HS-27A (cell line): ENCODE measurements around the gene PHTF1.
A peak's percentile ranks its signal among the peaks of the same experiment; 100 is the strongest.
"Not testable (repeated sequence)": the region's sequence is repeated elsewhere in the genome, so short reads cannot be mapped to it uniquely, and the experiment has no call there.

ENCODE experiments used
- DNase-seq: peaks from one replicate; pipeline ENCODE4 v3.0.0-alpha.2; 2012; ENCODE audit warnings: low read depth, missing footprints

Gene PHTF1

DNA sequence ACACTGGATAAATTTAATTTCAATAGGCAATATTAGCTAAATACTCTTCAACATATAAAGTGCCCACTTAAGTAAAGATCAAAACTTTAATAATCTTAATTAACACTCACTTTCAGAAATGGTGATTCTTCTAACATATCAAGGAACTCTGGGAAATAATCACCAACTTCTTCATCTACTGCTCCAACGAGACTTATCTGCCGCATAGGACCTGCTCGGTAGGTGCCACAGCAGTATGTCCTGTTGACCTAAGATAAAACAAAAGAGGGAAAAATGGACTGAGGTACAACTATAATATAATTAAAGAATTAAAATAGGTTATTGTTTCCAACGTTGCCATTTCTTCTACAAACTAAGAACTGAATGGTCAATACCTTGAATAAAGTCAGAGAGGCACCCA lies 18.3 kb upstream of the PHTF1 start:
- DNase-seq = no peak

DNA sequence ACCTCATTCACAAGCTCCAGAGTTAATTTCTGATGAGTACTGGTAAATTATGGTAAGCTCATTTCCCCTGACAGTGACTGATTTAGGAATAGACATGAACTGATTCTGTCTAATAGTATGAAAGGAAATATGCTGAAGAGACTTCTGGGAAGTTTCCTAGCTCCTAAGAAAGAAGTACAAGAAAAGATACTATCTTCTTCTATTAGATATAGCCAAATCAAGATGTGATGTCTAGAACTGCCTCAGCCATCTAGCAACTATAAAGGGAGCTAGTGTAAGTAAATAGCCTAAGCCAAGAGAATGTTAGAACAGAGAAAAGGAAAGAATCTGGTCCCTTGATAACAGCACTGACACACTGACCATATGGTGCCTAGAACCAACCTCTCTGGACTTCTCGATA lies 10.7 kb upstream of the PHTF1 start:
- no peak for DNase-seq

DNA sequence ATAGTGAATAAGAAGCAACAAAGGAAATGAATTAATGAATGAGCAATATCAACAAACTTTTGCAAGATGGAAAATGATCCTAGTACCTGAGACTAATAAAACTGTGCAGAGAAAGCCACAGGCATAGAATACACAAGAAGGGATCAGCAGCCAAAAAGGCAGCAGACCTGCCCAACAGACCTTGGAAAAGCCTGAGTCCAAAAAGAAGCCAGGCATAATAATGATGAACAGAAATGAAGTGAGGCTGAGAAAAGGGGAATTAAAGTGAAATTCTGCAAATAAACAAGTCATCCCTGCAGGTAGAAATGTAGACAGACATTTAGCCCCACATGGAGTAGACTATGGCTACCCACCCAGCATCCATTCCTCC lies 10.3 kb upstream of the PHTF1 start:
- DNase-seq = no peak

DNA sequence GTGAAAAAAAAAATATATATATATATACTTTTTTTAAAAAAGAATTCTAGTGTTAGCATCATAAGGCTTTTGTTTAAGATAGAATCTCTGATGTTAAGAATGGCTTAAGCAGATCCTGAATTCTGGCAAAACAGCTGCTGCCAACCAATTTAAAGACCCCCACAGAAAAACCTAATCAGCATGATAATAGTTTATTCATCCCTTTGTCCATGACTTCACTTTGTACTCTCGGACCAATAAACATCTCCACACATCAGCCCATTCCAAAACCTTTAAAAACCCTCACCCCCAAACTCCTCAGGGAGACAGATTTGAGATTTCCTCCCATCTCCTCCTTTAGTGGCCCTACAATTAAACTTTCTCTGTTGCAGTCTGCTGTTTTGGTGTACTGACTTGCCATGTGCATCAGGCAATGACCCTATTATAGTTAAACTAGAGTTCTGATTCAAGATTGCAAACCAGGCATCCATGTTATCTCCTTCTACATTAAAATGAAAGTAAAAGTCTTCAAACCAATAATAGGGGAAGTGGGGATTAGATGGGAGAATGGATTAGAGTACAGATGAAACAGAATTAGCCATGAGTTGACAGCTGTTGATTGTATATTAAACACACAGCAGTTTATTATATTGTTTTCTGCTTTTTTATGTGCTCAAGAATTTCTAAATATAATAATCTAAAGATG lies 9.8 kb upstream of the PHTF1 start:
- DNase-seq = no peak

DNA sequence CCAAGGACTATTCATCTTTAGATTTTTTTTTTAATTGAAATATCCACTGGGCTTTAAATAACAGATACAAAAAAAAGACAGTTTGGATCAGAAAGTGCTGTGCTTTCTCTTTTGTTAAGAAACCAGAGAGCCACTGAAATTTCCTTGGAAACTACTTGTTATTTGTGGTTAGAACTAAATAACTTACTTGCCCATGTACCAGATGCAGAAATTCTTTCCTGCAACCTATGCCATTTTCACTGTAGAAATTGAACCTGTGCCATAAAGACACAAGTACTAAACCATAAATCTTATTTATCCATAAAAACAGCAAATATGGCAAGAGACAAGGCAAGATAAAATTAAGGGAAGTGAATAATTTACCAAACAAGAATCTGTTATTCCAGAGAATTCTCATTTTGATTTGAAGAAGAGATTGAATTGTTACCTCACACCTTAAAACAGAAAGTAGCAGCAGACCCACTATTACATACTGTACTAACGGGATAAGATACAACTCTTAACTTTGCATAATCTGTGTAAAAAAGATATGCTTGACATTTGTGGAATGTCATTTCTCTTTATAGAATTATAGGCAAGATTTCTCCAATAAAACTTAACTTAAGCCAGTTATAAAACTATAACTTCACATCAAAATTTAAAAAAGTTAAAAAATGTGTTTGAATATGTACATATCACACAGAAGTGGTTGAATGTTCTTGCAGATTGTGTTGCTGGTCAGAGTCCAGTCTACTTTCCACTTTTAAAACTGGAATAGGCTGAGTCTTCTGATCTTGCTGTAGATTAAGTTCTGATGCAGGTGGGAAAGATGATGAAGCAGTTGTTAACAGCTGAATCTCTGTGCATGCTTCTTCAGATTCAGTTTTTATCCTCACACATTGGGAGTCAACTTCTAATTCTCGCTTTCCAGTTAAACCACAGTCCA lies 6.3 kb upstream of the PHTF1 start:
- no peak for DNase-seq

DNA sequence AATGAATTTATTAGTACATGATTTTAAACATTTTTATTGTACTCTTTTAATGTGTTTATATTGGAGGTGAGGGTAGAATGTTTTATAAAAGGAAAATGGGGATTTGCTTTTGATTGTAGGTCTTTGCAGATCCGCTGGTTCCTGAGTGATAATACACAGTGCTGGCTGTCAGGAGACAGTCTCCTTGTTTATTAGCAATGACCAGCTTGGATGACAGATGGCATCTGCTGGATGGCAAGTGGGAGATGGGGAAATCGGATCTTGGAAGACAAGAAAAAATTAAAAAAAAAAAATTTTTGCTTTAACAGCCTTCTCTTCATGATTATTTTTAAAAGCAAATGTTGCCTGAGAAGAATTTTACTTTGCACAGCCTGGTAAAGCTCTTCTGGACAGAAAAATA lies 4.4 kb upstream of the PHTF1 start:
- DNase-seq = no peak

DNA sequence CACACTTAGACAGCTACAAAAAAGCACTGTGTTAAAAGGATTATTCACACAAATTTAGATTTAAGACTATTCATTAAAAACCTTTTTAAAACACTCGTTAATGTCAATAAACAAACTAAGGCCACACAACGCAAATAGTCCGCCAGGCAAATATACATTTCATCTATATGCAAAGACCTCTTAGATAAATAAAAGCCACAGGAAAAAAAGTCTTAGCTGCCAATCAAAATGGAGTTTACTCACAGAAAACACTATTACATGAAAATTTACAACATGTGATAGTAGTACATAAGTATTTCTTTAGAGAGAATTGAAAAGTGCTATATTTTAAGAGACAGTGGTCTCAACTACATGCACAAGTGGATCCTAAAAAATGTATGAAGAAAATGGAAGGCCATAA lies 2.7 kb upstream of the PHTF1 start:
- DNase-seq = no peak

DNA sequence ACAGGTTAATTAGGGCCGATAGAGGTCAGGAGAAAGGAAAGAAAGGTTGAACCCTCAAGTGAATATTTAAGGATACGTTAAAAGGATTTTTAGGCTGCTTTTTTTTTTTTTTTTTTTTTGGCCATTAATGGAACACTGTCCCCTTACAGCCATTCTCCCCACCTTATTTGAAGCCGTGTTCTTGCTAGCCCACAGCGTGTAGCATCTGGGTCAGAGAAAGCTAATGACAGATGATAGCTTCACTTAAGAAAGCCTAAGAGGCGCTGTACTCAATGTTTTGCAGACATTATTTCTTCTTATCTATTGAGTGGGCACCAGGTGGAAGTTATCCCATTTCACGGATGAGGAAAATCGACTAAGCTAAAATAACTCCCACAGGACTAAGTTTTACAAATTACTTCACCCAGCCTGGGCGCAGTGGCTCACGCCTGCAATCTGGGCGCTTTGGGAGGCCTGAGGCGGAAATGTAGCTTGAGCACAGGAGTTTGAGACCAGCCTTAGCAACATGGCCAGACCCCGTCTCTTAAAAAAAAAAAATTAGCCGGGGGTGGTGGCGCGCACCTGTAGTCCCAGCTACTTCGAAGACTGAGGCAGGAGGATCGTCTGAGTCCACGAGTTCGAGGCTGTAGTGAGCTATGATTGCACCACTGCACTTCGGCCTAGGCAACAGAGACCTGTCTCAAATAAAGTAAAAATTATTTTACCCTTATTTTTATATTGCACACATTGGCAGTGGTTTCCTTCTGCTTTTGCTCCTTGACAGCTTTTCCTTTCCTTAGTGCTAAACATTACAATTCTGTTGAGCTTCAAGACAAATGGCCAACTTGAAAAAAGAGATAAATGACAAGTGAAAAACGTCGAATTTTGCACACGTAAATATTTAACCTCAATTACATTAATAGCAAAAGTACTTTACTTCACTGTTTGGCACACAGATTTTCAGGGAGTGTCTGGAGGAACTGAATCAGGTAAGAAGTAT lies 1.1 kb upstream of the PHTF1 start:
- no peak for DNase-seq

DNA sequence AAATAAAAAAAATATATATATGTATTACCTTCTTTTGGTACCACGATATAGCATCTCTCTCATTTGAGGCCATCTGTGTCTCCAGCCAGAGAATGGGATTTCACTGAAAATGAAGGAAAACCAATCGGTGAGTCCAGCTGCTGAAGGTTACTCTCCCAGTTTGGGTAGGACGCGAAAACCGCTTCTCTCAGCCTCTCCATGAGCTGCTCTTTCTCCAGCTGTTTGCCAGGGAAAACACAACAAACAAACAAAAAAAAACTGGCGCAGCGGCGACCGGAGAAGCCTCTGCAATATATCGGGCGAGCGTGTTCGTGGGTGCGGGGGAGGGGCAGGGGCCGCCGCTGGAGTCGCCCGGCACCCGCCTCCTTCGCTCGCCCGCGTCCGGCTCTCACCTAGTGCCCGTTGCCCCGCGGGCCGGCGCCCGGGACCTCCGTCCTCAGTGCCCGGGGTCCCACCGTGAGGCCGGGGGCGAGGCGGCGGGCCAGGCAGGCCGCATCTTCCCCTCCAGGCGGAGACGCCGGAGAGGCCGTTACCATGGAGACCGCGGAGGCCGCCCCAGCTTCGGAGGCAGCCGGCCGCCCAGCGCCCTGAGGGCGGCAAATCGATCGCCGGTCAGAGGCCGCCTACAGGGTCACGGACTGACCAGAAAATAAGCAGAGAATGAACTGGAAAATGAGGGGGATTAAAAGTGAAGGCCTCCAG lies 504 bp downstream of the PHTF1 start:
- DNase-seq = peak; percentile 64

DNA sequence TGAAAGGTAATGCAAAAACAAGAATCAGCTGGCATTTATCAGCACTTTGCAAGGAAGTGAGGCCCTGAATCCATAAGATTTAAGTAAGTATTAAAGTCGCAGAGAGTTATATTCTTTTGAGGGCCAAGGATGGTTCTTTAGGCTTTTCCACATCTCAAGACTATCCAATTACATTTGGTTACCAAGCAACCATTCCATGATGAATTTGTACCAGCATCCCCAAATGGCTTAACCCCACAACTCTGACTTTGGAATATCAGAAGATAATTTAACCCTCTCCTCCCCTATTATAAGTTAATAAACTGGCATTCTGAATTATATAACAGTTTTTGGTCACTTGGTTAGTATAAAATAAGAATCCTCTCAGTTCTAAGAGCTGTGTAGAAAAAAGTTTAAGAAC lies 2.8 kb downstream of the PHTF1 start:
- DNase-seq = no peak

DNA sequence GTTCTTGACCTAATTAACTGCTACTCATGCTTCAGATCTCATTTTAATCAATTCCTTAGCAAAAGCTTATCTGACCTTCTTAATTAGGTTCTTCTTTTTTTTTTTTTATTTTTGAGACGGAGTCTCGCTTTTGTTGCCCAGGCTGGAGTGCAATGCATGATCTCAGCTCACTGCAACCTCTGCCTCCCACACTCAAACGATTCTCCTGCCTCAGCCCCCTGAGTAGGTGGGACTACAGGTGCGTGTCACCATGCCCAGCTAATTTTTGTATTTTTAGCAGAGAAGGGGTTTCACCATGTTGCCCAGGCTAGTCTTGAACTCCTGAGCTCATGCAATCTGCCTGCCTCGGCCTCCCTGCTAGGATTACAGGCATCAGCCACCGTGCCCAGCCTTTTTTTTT lies 6.0 kb downstream of the PHTF1 start:
- not testable (repeated sequence) for DNase-seq

DNA sequence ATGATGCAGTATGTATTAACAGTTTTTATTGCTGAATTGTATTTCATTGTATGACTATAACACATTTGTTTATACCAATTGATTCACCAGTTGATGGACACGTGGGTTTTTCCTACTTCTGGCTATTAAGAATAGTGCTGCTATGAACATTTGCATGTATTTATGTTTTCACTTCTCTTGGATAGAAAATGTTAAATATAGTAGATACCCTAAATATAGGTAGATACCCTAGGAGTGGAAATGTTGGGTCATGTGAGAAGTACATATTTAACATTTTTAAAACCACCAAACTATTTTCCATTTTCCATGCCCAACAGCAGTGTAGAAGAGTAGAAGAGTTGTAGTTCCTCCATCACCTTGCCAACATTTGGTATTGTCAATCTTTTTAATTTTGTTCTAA lies 7.8 kb downstream of the PHTF1 start:
- DNase-seq = no peak

DNA sequence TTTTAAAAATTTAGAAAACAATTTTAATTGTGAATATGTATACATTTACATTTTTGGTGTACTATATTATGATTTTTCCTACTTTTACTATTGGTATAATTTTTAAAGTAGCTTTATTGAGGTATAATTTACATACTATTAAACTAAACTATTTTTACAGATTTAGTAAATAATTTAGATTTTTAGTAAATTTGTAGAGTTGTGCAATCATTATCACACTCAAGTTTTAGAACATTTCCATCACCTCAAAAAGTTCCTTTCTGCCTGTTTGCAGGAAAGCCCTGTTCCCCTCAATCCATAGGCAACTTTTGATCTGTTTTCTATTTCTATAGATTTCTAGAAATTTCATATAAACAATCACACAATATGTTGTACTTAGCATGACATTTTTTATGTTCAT lies 8.2 kb downstream of the PHTF1 start:
- no peak for DNase-seq

DNA sequence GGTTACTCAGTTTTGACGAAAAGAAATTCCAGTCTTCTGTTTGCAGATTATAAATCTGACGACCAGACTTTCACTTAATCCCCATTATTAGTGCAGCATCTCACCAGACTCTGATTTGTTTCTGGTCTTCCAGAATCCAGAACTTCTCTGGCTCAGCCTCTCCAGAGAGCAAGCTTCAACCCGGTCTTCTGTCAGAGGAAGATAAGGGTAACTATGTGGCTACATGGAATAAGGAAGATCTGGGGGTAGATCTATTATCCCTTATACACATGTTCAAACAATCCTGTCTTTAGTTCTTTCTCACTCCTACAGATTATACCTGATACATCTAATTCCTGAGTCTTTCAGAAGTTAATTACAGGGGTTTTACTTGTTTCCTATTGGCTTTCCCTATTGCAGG lies 9.9 kb downstream of the PHTF1 start:
- DNase-seq = no peak

DNA sequence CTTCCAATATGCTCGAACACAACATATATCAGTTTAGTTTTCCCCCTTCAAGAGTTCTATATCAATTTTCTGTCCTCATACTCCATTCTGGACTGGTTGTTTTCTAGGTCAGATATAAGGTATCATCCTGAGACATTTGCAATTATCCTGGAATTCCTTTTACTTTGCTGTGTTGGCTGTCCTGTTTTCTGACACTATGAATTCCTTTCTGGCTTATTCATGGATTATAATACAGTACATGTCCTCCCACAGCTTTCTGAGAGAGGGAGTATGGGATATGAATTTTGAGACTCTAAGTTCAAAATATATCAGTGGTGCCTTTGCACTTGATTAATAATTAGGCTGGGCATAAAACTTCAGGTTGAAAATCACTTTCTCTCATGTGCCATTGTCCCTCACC lies 11.9 kb downstream of the PHTF1 start:
- peak; percentile 7 for DNase-seq

DNA sequence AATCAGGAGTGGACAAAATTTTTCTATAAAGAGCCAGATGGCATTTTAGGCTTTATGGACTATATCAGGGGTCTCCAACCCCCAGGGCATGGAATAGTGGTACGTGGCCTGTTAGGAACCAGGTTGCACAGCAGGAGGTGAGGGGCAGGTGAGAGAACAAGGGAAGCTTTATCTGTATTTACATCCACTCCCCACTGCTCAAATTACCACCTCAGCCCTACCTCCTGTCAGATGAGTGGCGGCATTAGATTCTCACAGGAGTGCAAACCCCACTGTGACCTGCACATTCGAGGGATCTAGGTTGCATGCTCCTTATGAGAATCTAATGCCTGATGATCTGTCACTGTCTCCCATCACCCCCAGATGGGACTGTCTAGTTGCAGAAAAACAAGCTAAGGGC lies 13.9 kb downstream of the PHTF1 start:
- DNase-seq = no peak

DNA sequence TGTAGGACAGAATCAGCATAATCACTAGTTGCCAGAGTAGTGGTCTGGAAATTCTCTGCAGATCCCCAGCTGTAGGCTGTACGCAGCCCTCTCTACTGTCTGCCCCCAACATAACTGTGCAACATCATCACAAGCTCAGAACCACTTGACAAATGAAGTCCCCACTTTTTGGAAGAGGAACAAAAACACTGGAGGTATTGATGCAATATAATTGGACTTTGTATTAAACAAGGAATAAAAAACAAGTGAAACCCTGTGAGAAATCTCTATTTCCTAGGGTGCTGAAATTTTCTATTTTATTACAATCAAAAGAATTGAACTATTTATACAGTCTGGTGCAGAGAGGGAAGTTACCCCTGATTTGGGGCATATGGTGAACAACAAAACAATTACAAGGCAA lies 15.2 kb downstream of the PHTF1 start:
- DNase-seq = no peak

DNA sequence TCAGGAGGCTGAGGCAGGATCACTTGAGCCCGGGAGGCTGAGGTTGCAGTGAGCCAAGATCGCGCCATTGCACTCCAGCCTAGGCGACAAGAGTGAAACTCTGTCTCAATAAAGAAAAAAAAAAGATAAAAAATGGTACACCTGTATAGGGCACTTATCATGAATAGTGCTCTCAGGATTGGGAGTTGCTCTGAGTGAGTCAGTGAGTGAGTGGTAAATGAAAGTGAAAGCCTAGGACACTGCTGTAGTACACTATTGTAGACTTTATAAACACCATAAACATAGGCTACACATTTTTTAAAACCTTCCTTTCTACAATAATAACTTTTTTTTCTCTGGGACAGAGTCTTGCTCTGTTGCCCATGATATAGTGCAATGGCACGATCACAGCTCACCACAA lies 16.8 kb downstream of the PHTF1 start:
- DNase-seq = no peak

DNA sequence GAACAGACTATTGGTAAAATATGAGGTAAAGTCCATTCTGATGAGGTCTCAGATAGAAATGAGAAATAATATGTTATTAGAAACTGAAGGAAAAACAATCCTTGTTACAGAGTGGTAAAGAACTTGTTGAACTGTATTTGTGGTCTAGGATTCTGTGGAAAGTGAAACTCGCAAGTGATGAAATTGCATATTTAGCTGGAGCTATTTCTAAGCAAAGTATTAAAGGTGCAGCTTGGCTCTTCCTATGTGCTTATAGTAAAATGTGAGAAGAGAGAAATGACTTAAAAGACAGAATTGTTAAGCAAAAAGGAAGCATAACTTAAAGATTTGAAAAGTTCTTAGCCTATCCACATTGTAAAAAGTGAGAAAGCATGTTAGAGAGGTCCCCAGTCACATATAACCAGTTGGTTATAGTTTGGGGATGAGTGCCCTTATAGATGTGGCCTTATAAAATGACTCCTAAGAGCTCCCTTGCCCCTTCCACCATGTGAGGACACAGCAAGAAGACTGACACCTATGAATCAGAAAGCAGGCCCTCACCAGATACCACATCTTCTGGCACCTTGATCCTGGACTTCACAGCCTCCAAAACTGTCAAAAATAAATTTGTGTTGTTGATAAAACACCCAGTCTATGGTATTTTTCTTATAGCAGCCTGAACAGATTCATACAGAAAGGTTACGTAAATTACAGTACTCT lies 24.8 kb downstream of the PHTF1 start:
- no peak for DNase-seq

DNA sequence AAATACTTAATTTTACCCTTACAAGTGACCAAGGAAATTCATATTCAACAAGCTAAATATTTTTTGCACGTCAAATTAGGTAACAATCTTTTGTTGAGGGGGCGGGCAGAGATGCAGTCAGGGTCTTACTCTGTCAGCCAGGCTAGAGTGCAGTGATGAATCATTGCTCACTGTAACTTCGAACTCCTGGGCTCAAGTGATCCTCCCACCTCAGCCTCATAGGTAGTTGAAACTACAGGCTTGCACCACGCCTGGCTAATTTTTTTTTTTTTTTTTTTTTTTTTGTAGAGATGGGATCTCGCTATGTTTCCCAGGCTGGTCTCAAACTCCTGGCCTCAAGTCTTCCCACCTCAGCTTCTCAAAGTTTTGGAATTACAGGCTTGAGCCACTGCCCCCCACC lies 26.5 kb downstream of the PHTF1 start:
- no peak for DNase-seq

DNA sequence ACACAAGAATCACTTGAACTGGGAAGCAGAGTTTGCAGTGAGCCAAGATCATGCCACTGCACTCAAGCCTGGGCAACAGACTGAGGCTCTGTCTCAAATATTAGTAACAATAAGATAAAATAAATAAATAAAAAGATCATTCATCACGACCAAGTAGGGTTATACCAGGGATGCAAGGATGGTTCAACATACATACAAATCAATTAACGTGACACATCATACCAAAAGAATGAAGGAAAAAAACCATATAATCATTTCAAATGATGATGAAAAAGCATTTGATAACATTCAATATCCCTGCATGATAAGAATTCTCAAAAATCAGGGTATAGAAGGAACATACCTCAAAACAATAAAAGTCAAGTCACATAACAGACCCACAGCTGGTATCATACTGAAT lies 38.3 kb downstream of the PHTF1 start:
- DNase-seq = no peak
